Suprapubic skin (tissue), 4 donors: Measurements from ENCODE around the gene MUC5AC.

ENCODE experiments used
- CTCF ChIP-seq, 2 donors: fragments of 200-600 bp in 1 of 2; fragments of 450-650 bp in 1 of 2; sonication (generic) in 1 of 2; IDR thresholded peaks; one replicate each; pipeline ENCODE4 v1.5.1; 2016 to 2019; ENCODE audit warnings: antibody characterized with exemption in 2 of 2, mild to moderate bottlenecking in 1 of 2, moderate library complexity in 1 of 2
- EP300 ChIP-seq: sonication (generic); formaldehyde crosslinking; IDR thresholded peaks from one replicate; pipeline ENCODE4 v1.6.1; 2017; ENCODE audit warnings: antibody characterized with exemption
- POLR2A ChIP-seq, 2 donors: fragments of 450-650 bp; IDR thresholded peaks; one replicate each; pipeline ENCODE4 v1.6.1; 2017; ENCODE audit warnings: antibody characterized with exemption in 2 of 2, mild to moderate bottlenecking in 2 of 2, moderate library complexity in 2 of 2
- POLR2AphosphoS5 ChIP-seq, 3 donors: sonication (generic); formaldehyde crosslinking; IDR thresholded peaks; one replicate each; pipeline ENCODE4 v1.6.1; 2017; ENCODE audit warnings: antibody characterized with exemption in 3 of 3

GRCh38 chr11:1218256-1218787 is 60.6 kb downstream of the MUC5AC start:
- TF ChIP-seq POLR2A (IDR thresholded peaks at IDR 0.05) (no peak), POLR2AphosphoS5 (IDR thresholded peaks at IDR 0.05) (no peak), CTCF (IDR thresholded peaks at IDR 0.05) (no peak), EP300 (no peak)
